ENCODE data around the gene FUNDC2.

DNA sequence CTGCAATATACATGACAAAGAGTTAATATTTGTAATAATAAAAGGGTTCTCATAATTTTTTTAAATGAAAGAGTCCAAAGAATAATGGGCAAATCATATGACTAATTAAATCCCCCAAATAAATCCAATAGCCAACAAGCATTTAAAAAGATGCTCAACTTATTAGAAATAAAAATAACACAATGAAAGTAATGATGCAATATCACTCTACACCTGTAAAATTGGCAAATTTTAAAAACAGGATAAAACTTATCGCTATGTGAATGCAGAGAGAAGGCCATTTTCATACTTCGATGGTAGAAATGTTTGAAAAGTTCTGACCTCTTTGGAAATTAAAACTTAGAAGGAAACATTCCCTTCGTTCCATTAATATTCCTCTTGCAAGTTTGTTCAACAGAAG is 6.1 kb upstream of the FUNDC2 start:
- TF ChIP-seq, protein P1, sequence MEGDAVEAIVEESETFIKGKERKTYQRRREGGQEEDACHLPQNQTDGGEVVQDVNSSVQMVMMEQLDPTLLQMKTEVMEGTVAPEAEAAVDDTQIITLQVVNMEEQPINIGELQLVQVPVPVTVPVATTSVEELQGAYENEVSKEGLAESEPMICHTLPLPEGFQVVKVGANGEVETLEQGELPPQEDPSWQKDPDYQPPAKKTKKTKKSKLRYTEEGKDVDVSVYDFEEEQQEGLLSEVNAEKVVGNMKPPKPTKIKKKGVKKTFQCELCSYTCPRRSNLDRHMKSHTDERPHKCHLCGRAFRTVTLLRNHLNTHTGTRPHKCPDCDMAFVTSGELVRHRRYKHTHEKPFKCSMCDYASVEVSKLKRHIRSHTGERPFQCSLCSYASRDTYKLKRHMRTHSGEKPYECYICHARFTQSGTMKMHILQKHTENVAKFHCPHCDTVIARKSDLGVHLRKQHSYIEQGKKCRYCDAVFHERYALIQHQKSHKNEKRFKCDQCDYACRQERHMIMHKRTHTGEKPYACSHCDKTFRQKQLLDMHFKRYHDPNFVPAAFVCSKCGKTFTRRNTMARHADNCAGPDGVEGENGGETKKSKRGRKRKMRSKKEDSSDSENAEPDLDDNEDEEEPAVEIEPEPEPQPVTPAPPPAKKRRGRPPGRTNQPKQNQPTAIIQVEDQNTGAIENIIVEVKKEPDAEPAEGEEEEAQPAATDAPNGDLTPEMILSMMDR (optimal IDR thresholded peaks at IDR 0.05 in 1 of 3, IDR thresholded peaks at IDR 0.05 in 1 of 3, conservative IDR thresholded peaks at IDR 0.05 in 1 of 3; ENCODE audit: extremely low read depth in 1 of 3, insufficient read depth in 2 of 3, low read length in 3 of 3): no peak
- no peak for TF ChIP-seq EZH2 (IDR thresholded peaks at IDR 0.05; ENCODE audit: low read length)

All from keratinocyte (primary cell).